Stimulated activated CD8-positive, alpha-beta memory T cell treated with anti-CD3 and anti-CD28 coated beads, Interleukin-4, amount 100 ng/mL, for 48 hours (primary cell): Measurements from ENCODE around the gene SOX18.

Experiments
- DNase-seq: peaks from one replicate; pipeline ENCODE4 v3.0.0-alpha.2; 2020

Gene SOX18

DNA sequence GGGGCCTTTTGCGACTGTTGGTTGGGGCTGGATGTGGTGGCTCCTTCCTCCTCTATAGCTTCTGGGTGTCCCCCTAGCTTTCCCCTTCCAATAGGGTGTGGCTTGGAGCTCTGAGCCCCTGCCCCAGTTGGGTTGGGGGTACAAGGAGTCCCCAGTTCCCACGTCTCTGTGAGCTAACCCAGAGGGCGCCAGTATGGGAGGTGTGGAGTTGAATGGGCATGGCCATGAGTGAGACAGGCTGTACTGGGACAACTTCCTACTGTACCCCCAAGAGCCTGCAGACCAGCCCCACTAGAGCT is 12.3 kb downstream of the SOX18 start:
- DNase-seq = no peak

DNA sequence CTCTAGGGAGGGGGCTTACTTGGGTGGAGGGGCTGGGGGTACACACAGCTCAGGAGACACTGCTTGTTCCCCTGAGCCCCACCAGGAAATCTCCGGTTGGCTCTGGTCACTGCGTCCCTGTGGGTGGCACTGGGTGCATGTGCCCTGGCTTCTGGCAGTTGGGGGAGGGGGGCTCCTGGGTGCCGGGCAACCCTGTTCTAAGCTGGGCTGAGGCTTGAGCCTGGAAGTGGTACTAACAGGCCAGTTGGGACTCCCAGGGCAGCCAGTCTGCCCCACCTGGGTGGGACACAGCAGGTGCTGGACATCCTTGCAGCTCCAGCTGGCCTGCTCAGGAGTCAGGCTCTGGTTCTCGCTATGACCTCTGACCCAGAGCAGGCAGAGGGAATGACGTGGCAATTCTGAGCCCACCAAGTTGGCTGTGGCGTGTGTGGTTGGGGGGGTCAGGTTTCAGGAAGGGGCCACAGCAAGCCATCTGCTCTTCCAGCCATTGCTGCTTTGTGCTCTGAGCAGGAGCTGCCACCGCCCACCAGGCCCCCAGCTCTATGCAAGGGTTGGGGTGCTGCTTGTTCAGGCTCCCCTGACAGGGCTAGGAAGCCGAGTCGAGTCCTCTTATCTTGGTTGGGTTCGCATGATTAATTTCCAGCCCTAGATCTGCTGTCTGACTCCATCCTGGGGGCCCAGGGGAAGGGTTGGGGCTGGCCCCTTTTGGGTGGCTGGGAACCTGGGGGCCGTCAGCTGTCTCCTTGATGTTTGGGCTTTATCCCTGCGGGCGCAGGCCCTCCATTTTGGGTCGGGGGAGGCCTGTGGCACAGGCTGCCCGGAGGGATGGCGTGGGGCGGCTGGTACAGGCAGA is 12.9 kb downstream of the SOX18 start:
- peak; percentile 68 for DNase-seq

GRCh38 chr20:64035933-64036345 is 13.5 kb downstream of the SOX18 start, which contains the start of gene C20orf204:
C20orf204 (plus strand) TSS chr20:64036182; CDS start chr20:64036324, 142 bp downstream.
- no peak for DNase-seq

DNA sequence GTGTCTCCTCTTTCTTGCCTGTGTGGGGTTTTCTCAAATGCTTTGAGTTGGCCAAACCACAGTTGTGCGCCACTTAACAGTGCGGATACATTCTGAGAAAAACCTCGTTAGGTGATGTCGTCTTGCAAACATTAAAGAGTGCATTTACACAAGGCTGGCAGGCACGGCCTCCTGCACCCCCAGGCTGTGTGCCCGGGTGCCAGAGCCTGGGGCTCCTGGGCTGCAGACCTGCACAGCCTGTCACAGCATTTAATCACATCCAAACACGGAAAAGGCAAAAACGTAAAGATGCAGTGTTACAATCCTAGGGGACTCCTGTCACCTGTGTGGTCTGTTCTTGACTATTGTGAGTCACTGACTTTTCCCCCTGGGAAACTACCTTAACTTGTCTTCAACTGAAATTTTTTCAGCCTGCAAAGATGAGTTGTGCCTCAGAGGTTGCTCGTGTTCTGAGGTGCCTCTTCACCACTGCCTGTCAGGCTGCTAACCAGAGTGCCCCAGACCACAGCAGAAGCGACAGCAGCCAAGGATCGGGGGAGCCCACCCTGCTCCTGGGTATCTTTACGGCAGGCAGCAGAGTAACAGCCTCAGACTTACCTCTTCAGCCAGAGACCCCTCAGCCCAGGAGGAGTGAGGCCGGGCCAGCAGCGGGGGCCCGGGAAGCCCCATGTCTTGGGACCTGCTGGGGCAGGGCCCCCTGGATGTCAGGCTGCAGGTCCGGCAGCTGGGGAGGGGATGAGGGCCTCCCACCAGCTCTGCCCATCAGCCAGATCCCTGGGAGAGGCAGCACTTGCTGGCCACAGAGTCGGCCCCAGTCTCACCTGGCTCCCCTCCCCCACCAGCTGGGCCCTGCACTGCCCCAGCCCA is 14.1 kb downstream of the SOX18 start:
- peak; percentile 68 for DNase-seq

GRCh38 chr20:64033981-64034493 is 15.4 kb downstream of the SOX18 start:
- no peak for DNase-seq

- no peak for DNase-seq
Measured at GRCh38 chr20:64032706-64033624, 16.5 kb downstream of the SOX18 start.

- DNase-seq = no peak
Measured at GRCh38 chr20:64031822-64032314, 17.6 kb downstream of the SOX18 start.

DNA sequence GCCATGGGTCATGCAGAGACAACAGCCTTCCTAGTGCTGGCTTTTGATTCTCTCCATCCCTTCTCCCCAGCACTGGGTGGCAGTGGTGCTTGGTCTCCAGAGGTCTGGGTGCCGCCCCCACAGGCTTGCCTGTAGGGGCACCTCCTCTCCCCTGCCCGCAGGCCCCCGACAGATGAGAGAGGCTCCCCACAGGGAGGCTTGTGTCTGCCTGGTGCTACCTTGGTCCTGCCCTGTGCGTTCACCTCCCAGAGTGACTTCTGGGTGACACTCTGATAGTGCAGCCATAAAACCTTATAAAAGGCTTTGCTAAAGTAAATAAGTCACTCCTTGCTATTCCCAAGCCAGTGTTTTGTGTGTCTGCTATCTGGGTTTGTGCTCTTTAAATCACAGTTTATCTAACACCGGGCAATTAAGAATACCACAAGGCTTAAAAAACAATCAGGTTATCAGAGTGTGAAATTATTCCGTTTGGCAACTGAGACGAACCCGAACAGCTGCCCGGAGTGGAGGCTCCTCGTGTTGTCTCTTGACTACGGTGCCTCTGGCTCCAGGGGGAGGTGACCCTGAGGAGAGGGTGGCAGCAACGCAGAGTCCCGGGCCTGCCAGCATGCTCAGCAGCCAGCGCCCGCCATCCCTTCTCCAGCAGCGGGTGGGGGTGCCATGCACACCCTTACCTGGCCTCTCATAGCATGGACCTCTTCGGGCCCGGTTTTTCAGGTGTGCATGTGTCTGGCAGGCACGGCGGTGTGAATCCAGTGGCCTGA is 18.9 kb downstream of the SOX18 start:
- DNase-seq = no peak

GRCh38 chr20:64029293-64030117 is 19.9 kb downstream of the SOX18 start:
- no peak for DNase-seq

DNA sequence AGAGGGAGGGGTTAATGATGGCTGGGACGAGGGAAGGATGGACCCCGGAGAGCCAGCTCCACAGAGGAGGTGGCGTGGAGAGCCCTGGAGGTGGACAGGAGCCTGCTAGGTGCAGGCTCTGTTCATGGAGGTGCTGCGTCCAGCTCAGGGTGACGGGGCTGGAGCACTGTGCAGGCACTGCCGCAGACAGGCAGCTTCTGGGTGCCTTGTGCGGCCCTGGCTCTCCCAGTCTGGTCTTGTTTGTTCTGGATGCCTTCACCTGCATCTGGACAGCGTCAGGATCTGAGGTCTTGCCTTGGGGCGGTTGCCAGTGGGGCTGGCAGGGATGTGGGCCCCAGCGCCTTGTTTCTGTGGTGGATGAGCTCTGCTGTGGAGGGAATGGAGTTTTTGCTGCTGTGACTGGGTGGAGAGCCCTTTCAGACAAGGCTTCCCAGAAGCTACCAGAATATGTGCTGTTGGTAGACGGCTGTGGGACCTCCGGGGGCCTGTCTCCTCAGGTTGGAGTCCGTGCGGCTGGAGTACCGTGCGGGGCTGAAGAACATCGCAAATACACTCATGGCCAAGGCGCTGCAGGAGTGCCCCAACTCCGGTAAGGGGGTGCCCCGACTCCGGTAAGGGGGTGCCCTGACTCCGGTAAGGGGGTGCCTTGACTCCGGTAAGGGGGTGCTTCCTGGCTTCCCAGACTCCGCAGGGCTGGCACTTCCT is 21.3 kb downstream of the SOX18 start:
- no peak for DNase-seq

- DNase-seq = no peak
Measured at GRCh38 chr20:64025826-64026412, 23.5 kb downstream of the SOX18 start.

- no peak for DNase-seq
Measured at GRCh38 chr20:64025101-64025825, 24.2 kb downstream of the SOX18 start.

DNA sequence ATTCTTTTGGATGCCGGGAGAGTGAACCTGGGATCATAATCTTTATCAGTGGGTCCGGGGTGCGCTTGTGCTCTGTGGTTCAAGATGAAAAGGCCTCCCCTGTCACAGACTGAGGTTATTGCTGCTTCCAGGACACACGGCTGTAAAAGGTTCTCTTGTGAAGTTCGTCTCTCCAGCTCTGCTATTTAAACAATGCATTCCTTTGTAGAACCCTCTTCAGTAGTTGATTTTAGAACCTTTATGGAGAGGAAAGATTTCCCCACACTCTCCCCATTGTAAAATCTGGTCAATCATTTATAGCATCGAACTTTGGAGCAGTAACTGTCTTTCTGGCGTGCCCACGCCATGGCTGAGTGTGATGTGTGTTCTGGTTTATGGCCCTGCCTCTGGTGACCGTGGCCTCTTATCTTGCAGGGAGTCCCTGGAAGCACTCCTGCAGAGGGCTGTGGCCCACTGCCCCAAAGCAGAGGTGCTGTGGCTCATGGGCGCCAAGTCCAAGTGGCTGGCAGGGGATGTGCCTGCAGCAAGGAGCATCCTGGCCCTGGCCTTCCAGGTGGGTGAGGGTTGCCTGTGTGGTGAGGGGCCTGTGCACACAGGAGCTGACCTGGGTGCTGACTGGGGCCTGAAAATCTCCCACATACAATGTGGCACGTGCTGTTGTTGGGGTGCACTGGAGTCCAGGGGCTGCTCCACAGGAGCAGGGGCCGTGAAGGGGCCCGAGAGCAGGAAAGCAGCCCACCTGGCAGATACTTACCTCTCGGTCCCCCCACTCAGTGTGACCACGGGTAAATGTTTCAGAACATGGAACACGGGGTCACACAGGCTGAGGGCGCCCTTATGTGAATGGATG is 25.1 kb downstream of the SOX18 start:
- DNase-seq = no peak

DNA sequence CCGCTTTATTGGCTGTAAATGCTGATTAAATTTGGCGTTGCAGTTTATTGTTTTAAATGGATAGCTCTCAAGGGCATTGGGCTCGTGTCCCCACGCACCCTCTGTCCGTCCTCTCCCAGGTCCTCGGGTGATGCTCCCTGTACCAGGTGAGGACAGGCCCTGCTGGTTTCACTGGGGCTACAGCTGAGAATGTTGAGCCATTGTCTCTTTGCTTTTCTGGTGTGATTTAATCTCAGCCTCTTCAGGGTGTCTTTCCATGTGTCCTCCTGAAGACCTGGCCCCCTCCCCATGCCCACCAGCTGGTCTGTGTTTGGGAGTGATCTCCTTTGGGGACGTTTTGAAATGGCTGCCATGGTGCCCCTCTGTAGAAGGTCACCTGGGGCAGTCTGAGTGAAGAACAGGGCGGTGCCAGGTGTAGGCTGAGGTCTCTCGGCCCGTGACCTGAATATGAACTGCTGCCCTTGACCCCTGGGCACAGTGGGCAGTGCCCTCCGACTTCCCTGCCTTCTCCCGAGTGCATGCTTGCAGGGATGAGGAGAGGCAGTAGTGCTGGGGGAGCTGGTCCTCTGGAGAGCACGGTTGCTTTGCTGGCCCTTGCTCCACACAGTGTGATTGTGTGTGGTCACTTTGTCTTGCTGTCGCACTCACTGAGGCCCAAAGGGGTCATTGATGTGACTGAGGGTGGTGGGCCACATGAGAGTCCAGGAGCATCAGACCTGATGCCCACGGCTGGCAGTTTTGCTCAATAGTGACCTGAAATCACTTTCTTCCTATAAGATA is 25.9 kb downstream of the SOX18 start:
- no peak for DNase-seq

GRCh38 chr20:64022671-64023360 is 26.6 kb downstream of the SOX18 start:
- no peak for DNase-seq
